Spleen (tissue), 7 donors: ENCODE data around the gene EMC1.

Experiments used
- POLR2A ChIP-seq, 3 donors: fragments of 450-650 bp; IDR thresholded peaks; one replicate each; pipeline ENCODE4 v1.5.1; 2017; ENCODE audit warnings: antibody characterized with exemption in 3 of 3, mild to moderate bottlenecking in 1 of 3
- POLR2AphosphoS5 ChIP-seq, 3 donors: sonication (generic); formaldehyde crosslinking; IDR thresholded peaks; one replicate each; pipeline ENCODE4 v1.5.1; 2017; ENCODE audit warnings: antibody characterized with exemption in 3 of 3
- TF ChIP-seq, protein P1 (sequence below), 11 experiments: fragments of 200-600 bp in 7 of 11; fragments of 450-650 bp in 4 of 11; sonication (generic) in 4 of 11; IDR thresholded peaks in 8 of 11; conservative IDR thresholded peaks in 3 of 11; 1 replicate in 7 of 11; 2 replicates in 4 of 11; pipeline versions ENCODE4 v1.4.0 to v1.8.0; 2016 to 2021; ENCODE audit warnings: antibody characterized with exemption in 11 of 11, inconsistent platforms in 4 of 11, mild to moderate bottlenecking in 1 of 11
- donor health status: DM: no; HTN: no; CAD: no; lungs with moderate emphysema.
- donor health status: DM: no; HTN: no; CAD: no.
- donor health status: DM: no; HTN: no; CAD: no.

DNA sequence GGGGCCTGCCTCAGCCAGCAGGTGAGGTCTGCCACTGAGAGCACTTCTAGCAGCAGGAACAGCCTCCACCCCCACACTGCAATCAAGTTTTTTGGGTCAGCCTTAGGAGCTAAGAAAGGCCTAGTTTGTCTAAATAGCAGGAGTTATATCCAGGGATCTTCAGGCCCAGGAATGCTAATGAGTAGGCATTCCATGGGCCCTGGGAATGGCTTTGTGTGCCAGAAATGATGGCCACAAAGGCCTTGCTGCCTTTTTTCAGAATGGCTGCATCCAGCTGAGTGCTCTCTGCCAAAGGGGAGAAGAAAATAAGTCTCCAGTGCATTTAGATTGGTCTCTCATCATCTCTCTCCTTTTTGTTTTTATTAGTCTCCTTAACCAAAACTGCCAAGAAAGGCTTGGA lies 3.1 kb upstream of the EMC1 start:
- TF ChIP-seq, protein P1, sequence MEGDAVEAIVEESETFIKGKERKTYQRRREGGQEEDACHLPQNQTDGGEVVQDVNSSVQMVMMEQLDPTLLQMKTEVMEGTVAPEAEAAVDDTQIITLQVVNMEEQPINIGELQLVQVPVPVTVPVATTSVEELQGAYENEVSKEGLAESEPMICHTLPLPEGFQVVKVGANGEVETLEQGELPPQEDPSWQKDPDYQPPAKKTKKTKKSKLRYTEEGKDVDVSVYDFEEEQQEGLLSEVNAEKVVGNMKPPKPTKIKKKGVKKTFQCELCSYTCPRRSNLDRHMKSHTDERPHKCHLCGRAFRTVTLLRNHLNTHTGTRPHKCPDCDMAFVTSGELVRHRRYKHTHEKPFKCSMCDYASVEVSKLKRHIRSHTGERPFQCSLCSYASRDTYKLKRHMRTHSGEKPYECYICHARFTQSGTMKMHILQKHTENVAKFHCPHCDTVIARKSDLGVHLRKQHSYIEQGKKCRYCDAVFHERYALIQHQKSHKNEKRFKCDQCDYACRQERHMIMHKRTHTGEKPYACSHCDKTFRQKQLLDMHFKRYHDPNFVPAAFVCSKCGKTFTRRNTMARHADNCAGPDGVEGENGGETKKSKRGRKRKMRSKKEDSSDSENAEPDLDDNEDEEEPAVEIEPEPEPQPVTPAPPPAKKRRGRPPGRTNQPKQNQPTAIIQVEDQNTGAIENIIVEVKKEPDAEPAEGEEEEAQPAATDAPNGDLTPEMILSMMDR (IDR thresholded peaks at IDR 0.05 in 8 of 11, conservative IDR thresholded peaks at IDR 0.05 in 3 of 11), result no peak
- TF ChIP-seq POLR2A (IDR thresholded peaks at IDR 0.05) (no peak), POLR2AphosphoS5 (IDR thresholded peaks at IDR 0.05) (no peak)
